ENCODE results near the gene FAHD2A.

FAHD2A gene

GRCh38 chr2:95366514-95366913 is 36.0 kb upstream of the FAHD2A start:
- DNase-seq (ENCODE audit: insufficient read length, low spot score), result no peak
- TF ChIP-seq CTCF (IDR thresholded peaks at IDR 0.05; ENCODE audit: insufficient read depth, missing control alignments), result no peak
- no peak for FAIRE-seq

GRCh38 chr2:95372216-95372829 is 30.2 kb upstream of the FAHD2A start:
- DNase-seq (ENCODE audit: insufficient read length, low spot score), result no peak
- no peak for FAIRE-seq
- no peak for TF ChIP-seq CTCF (IDR thresholded peaks at IDR 0.05; ENCODE audit: insufficient read depth, missing control alignments)

- FAIRE-seq (no peak), DNase-seq (ENCODE audit: insufficient read length, low spot score) (no peak)
- TF ChIP-seq CTCF (IDR thresholded peaks at IDR 0.05; ENCODE audit: insufficient read depth, missing control alignments), result no peak
Observed at GRCh38 chr2:95372845-95373244, 29.7 kb upstream of the FAHD2A start.

- no peak for FAIRE-seq
- DNase-seq (ENCODE audit: insufficient read length, low spot score), result no peak
- no peak for TF ChIP-seq CTCF (IDR thresholded peaks at IDR 0.05; ENCODE audit: insufficient read depth, missing control alignments)
Observed at GRCh38 chr2:95374029-95374428, 28.5 kb upstream of the FAHD2A start.

- TF ChIP-seq CTCF (IDR thresholded peaks at IDR 0.05; ENCODE audit: insufficient read depth, missing control alignments), result no peak
- FAIRE-seq (no peak), DNase-seq (ENCODE audit: insufficient read length, low spot score) (no peak)
Observed at GRCh38 chr2:95374451-95374920, 28.0 kb upstream of the FAHD2A start.

- FAIRE-seq (no peak), DNase-seq (ENCODE audit: insufficient read length, low spot score) (no peak)
- no peak for TF ChIP-seq CTCF (IDR thresholded peaks at IDR 0.05; ENCODE audit: insufficient read depth, missing control alignments)
Observed at GRCh38 chr2:95374921-95375471, 27.5 kb upstream of the FAHD2A start.

GRCh38 chr2:95375532-95376150 is 26.9 kb upstream of the FAHD2A start:
- FAIRE-seq (no peak), DNase-seq (ENCODE audit: insufficient read length, low spot score) (no peak)
- no peak for TF ChIP-seq CTCF (IDR thresholded peaks at IDR 0.05; ENCODE audit: insufficient read depth, missing control alignments)
